Lower leg skin (tissue), 4 donors: ENCODE data around the gene KRTAP1-1. TPM values are rescaled to one million over a fixed set of nuclear protein-coding genes. Genes with fewer than 3 reads are reported as not detected.

Source experiments
- DNase-seq, 2 donors: peaks; one replicate each; pipeline ENCODE4 v3.0.0-alpha.2; 2019; ENCODE audit warnings: low spot score in 2 of 2
- H3K4me3 ChIP-seq: fragments of 200-600 bp; sonication (generic); 2 replicates; pipeline ENCODE4 v1.5.1; 2017; ENCODE audit warnings: mild to moderate bottlenecking, low read depth; ENCODE audit not compliant: poor library complexity, severe bottlenecking
- CTCF ChIP-seq, 3 donors: fragments of 450-650 bp; IDR thresholded peaks; one replicate each; pipeline ENCODE4 v1.5.1; 2016; ENCODE audit warnings: antibody characterized with exemption in 3 of 3, mild to moderate bottlenecking in 3 of 3, moderate library complexity in 2 of 3
- POLR2A ChIP-seq, 2 donors: fragments of 450-650 bp; IDR thresholded peaks; one replicate each; pipeline ENCODE4 v1.6.1; 2016 to 2017; ENCODE audit warnings: antibody characterized with exemption in 2 of 2, mild to moderate bottlenecking in 1 of 2, moderate library complexity in 1 of 2
- WGBS, 2 donors: methylation state at CpG; one replicate each; pipeline ENCODE4 v1.1.5; 2018; 5-methylcytosine and 5-hydroxymethylcytosine counted together
- intact Hi-C: fragments of 100-400 bp; cut with DNase I; formaldehyde crosslinking; loops from one replicate; pipeline ENCODE4 v1.15.0; 2023; ENCODE audit warnings: low total_unique reads
- total RNA-seq, 4 donors: library from RNA; depleted of rRNA; stranded (reverse); fragments of >200 nt; gene quantifications; one replicate each; pipeline ENCODE4 v1.1.0, GENCODE V29; 2016

KRTAP1-1 gene
- total RNA-seq, 4 donors from 2014 or later: 0.32 to 195 (median 5.1) TPM; not detected in 1

GRCh38 chr17:40996829-40997228 is 44.4 kb downstream of the KRTAP1-1 start:
- TF ChIP-seq CTCF (IDR thresholded peaks at IDR 0.05) (no peak), POLR2A (IDR thresholded peaks at IDR 0.05) (no peak)
- WGBS, 2 donors: 79 to 86% methylated on average over 4 of the region's 4 CpGs
- no peak for DNase-seq
- intact Hi-C loops: no loop called here
- H3K4me3 ChIP-seq: no peak overlapping the region

GRCh38 chr17:40995116-40995515 is 46.1 kb downstream of the KRTAP1-1 start:
- WGBS, 2 donors: 77 to 86% methylated on average over 1 of the region's 1 CpG
- no peak for DNase-seq
- intact Hi-C loops: no loop called here
- H3K4me3 ChIP-seq: no peak overlapping the region
- TF ChIP-seq CTCF (IDR thresholded peaks at IDR 0.05): no peak
- TF ChIP-seq POLR2A (IDR thresholded peaks at IDR 0.05): no peak

GRCh38 chr17:40993839-40994238 is 47.4 kb downstream of the KRTAP1-1 start, which contains the start of gene KRTAP3-3:
KRTAP3-3 (minus strand) TSS chr17:40994164; CDS start chr17:40994097, 67 bp downstream.
- TF ChIP-seq CTCF (IDR thresholded peaks at IDR 0.05) (no peak), POLR2A (IDR thresholded peaks at IDR 0.05) (no peak)
- no peak within 1 kb of the TSS for H3K4me3 ChIP-seq
- WGBS, 2 donors: 49 to 59% methylated on average over 4 of the region's 4 CpGs
- intact Hi-C loops: no loop called here
- no peak for DNase-seq

GRCh38 chr17:40993084-40993483 is 48.2 kb downstream of the KRTAP1-1 start:
- intact Hi-C loops: no loop called here
- no peak for DNase-seq
- WGBS, 2 donors: 91 to 96% methylated on average over 2 of the region's 2 CpGs

GRCh38 chr17:40992666-40993065 is 48.6 kb downstream of the KRTAP1-1 start:
- intact Hi-C loops: no loop called here
- no peak overlapping the region for H3K4me3 ChIP-seq
- WGBS, 2 donors: 82 to 84% methylated on average over 3 of the region's 3 CpGs
- no peak for DNase-seq
- TF ChIP-seq CTCF (IDR thresholded peaks at IDR 0.05) (no peak), POLR2A (IDR thresholded peaks at IDR 0.05) (no peak)

More at GRCh38 chr17:40993084-40993483, 48.2 kb downstream of the KRTAP1-1 start:
- no peak for TF ChIP-seq CTCF (IDR thresholded peaks at IDR 0.05)
- H3K4me3 ChIP-seq: no peak overlapping the region

Other genes starting within 250 kb of the KRTAP1-1 start
- 1 to 10 TPM in 1 of 4 donors, not detected in 3; 6.0 TPM for gene KRT28, start 241.5 kb downstream of the KRTAP1-1 start, total RNA-seq
- gene KRT10, start 218.8 kb downstream of the KRTAP1-1 start, total RNA-seq: 1,000 to 10,000 TPM; 4,878 to 8,317 (median 6,442) TPM
- gene KRT12, start 174.2 kb downstream of the KRTAP1-1 start, total RNA-seq: not detected
- gene KRT20, start 156.2 kb downstream of the KRTAP1-1 start, total RNA-seq: under 1 TPM in 1 of 4 donors, not detected in 3; 0.12 TPM
- gene KRT23, start 103.8 kb downstream of the KRTAP1-1 start, total RNA-seq: 100 to 1,000 TPM; 302 to 577 (median 454) TPM
- 1 to 10 TPM in 1 of 4 donors, under 1 TPM in 1, not detected in 2; 0.51 to 8.8 TPM for gene KRT39, start 74.5 kb downstream of the KRTAP1-1 start, total RNA-seq
- gene KRT40, start 57.1 kb downstream of the KRTAP1-1 start, total RNA-seq: 10 to 100 TPM in 1 of 4 donors, not detected in 3; 12.3 TPM
- 10 to 100 TPM in 1 of 4 donors, not detected in 3; 11.6 TPM for gene KRTAP3-3, start 47.3 kb downstream of the KRTAP1-1 start, total RNA-seq
- 10 to 100 TPM in 1 of 4 donors, not detected in 3; 84.1 TPM for gene KRTAP3-2, start 41.5 kb downstream of the KRTAP1-1 start, total RNA-seq
- 10 to 100 TPM in 1 of 4 donors, 1 to 10 TPM in 1, not detected in 2; 4.0 to 83.2 TPM for gene KRTAP3-1, start 32.3 kb downstream of the KRTAP1-1 start, total RNA-seq
- gene KRTAP1-5, start 14.2 kb downstream of the KRTAP1-1 start, total RNA-seq: 100 to 1,000 TPM in 1 of 4 donors, 10 to 100 TPM in 1, under 1 TPM in 1, not detected in 1; 0.22 to 168 (median 10.9) TPM
- 1 to 10 TPM in 1 of 4 donors, not detected in 3; 4.2 TPM for gene KRTAP1-4, start 11.3 kb downstream of the KRTAP1-1 start, total RNA-seq
- 100 to 1,000 TPM in 1 of 4 donors, 1 to 10 TPM in 1, not detected in 2; 1.6 to 107 TPM for gene KRTAP1-3, start 6.6 kb downstream of the KRTAP1-1 start, total RNA-seq
- gene KRTAP2-1, start 5.9 kb upstream of the KRTAP1-1 start, total RNA-seq: 10 to 100 TPM in 1 of 4 donors, 1 to 10 TPM in 1, not detected in 2; 7.0 to 83.9 TPM
- gene KRTAP2-2, start 13.8 kb upstream of the KRTAP1-1 start, total RNA-seq: 10 to 100 TPM in 1 of 4 donors, 1 to 10 TPM in 1, not detected in 2; 3.6 to 58.7 TPM
- 10 to 100 TPM in 1 of 4 donors, 1 to 10 TPM in 1, not detected in 2; 3.9 to 12.8 TPM for gene KRTAP2-3, start 18.7 kb upstream of the KRTAP1-1 start, total RNA-seq
- gene KRTAP2-4, start 24.4 kb upstream of the KRTAP1-1 start, total RNA-seq: 10 to 100 TPM in 1 of 4 donors, not detected in 3; 61.4 TPM
- 10 to 100 TPM in 1 of 4 donors, 1 to 10 TPM in 1, under 1 TPM in 1, not detected in 1; 0.54 to 73.1 (median 2.4) TPM for gene KRTAP4-7, start 42.7 kb upstream of the KRTAP1-1 start, total RNA-seq
- 10 to 100 TPM in 1 of 4 donors, not detected in 3; 27.3 TPM for gene KRTAP4-8, start 56.7 kb upstream of the KRTAP1-1 start, total RNA-seq
- gene KRTAP4-16, start 60.8 kb upstream of the KRTAP1-1 start, total RNA-seq: not detected
- gene KRTAP4-9, start 63.9 kb upstream of the KRTAP1-1 start, total RNA-seq: 10 to 100 TPM in 1 of 4 donors, 1 to 10 TPM in 1, under 1 TPM in 1, not detected in 1; 0.44 to 73.5 (median 2.6) TPM
- gene KRTAP4-11, start 76.9 kb upstream of the KRTAP1-1 start, total RNA-seq: 10 to 100 TPM in 1 of 4 donors, under 1 TPM in 1, not detected in 2; 0.89 to 20.6 TPM
- gene KRTAP4-12, start 82.7 kb upstream of the KRTAP1-1 start, total RNA-seq: 10 to 100 TPM in 1 of 4 donors, not detected in 3; 57.0 TPM
- gene KRTAP4-6, start 99.1 kb upstream of the KRTAP1-1 start, total RNA-seq: 10 to 100 TPM in 1 of 4 donors, under 1 TPM in 1, not detected in 2; 0.25 to 54.3 TPM
- 10 to 100 TPM in 1 of 4 donors, under 1 TPM in 1, not detected in 2; 0.34 to 14.9 TPM for gene KRTAP4-5, start 108.4 kb upstream of the KRTAP1-1 start, total RNA-seq
- 100 to 1,000 TPM in 1 of 4 donors, under 1 TPM in 1, not detected in 2; 0.84 to 102 TPM for gene KRTAP4-4, start 119.3 kb upstream of the KRTAP1-1 start, total RNA-seq
- gene KRTAP4-3, start 126.8 kb upstream of the KRTAP1-1 start, total RNA-seq: 10 to 100 TPM in 1 of 4 donors, 1 to 10 TPM in 1, not detected in 2; 1.2 to 54.0 TPM
- 10 to 100 TPM in 1 of 4 donors, 1 to 10 TPM in 1, not detected in 2; 5.0 to 75.4 TPM for gene KRTAP4-2, start 136.8 kb upstream of the KRTAP1-1 start, total RNA-seq
- 10 to 100 TPM in 1 of 4 donors, 1 to 10 TPM in 1, not detected in 2; 2.1 to 66.2 TPM for gene KRTAP4-1, start 143.5 kb upstream of the KRTAP1-1 start, total RNA-seq
- gene KRTAP9-1, start 148.4 kb upstream of the KRTAP1-1 start, total RNA-seq: under 1 TPM in 1 of 4 donors, not detected in 3; 0.91 TPM
- gene KRTAP9-2, start 185.2 kb upstream of the KRTAP1-1 start, total RNA-seq: 100 to 1,000 TPM in 1 of 4 donors, 10 to 100 TPM in 1, not detected in 2; 18.1 to 183 TPM
- gene KRTAP9-3, start 191.0 kb upstream of the KRTAP1-1 start, total RNA-seq: 100 to 1,000 TPM in 1 of 4 donors, 1 to 10 TPM in 1, under 1 TPM in 1, not detected in 1; 0.27 to 218 (median 8.7) TPM
- 100 to 1,000 TPM in 1 of 4 donors, under 1 TPM in 2, not detected in 1; 0.47 to 120 (median 0.97) TPM for gene KRTAP9-8, start 196.5 kb upstream of the KRTAP1-1 start, total RNA-seq
- 100 to 1,000 TPM in 1 of 4 donors, 1 to 10 TPM in 1, under 1 TPM in 1, not detected in 1; 0.37 to 177 (median 2.1) TPM for gene KRTAP9-4, start 208.2 kb upstream of the KRTAP1-1 start, total RNA-seq
- gene KRTAP9-9, start 213.9 kb upstream of the KRTAP1-1 start, total RNA-seq: 10 to 100 TPM in 1 of 4 donors, 1 to 10 TPM in 1, not detected in 2; 2.1 to 94.5 TPM
- gene KRTAP9-6, start 223.9 kb upstream of the KRTAP1-1 start, total RNA-seq: under 1 TPM in 2 of 4 donors, not detected in 2; 0.38 to 0.62 TPM
- 10 to 100 TPM in 1 of 4 donors, under 1 TPM in 1, not detected in 2; 0.51 to 17.1 TPM for gene KRTAP9-7, start 234.2 kb upstream of the KRTAP1-1 start, total RNA-seq